Measurements from ENCODE around the gene GRIP2. TPM values are rescaled to one million over a fixed set of nuclear protein-coding genes. Genes with fewer than 3 reads are reported as not detected.

GRIP2 gene
- total RNA-seq, 1 donor = 1.4 TPM

GRCh38 chr3:14505803-14506500, 34.2 kb downstream of the GRIP2 start:
- TF ChIP-seq CTCF (IDR thresholded peaks at IDR 0.05; ENCODE audit: extremely low read depth, low read depth, low read length) = no peak
- H3K4me3 ChIP-seq (ENCODE audit: insufficient read depth, low read length) = no peak overlapping the region
- H3K27me3 ChIP-seq (ENCODE audit: insufficient read depth, low read length) = no peaks in the 10 kb centered on the region
- no peak overlapping the region for H3K4me2 ChIP-seq (ENCODE audit: insufficient read depth, low read length)
- H3K27ac ChIP-seq (ENCODE audit: low read depth, low read length) = no peak overlapping the region
- H4K20me1 ChIP-seq (ENCODE audit: insufficient read depth, low read length) = no peaks in the 10 kb centered on the region
- H3K9me3 ChIP-seq (ENCODE audit: low read depth, low read length) = no peaks in the 10 kb centered on the region
- no peaks in the 10 kb centered on the region for H3K79me2 ChIP-seq (ENCODE audit: insufficient read depth, low read length)
- H2AFZ ChIP-seq (ENCODE audit: low read length) = no peak overlapping the region
- H3K4me1 ChIP-seq (ENCODE audit: insufficient read depth, low read length) = no peaks in the 10 kb centered on the region
- DNase-seq (ENCODE audit: insufficient read length, low spot score, missing footprints) = peak; percentile 55
- H3K36me3 ChIP-seq (ENCODE audit: insufficient read depth, low read length) = no peaks in the 10 kb centered on the region

GRCh38 chr3:14505001-14505802, 34.9 kb downstream of the GRIP2 start:
- no peak overlapping the region for H3K4me2 ChIP-seq (ENCODE audit: insufficient read depth, low read length)
- no peak overlapping the region for H3K4me3 ChIP-seq (ENCODE audit: insufficient read depth, low read length)
- DNase-seq (ENCODE audit: insufficient read length, low spot score, missing footprints) = peak; percentile 84
- H3K9me3 ChIP-seq (ENCODE audit: low read depth, low read length) = no peaks in the 10 kb centered on the region
- H3K27ac ChIP-seq (ENCODE audit: low read depth, low read length) = no peak overlapping the region
- TF ChIP-seq CTCF (IDR thresholded peaks at IDR 0.05; ENCODE audit: extremely low read depth, low read depth, low read length) = no peak
- H3K79me2 ChIP-seq (ENCODE audit: insufficient read depth, low read length) = no peaks in the 10 kb centered on the region
- H4K20me1 ChIP-seq (ENCODE audit: insufficient read depth, low read length) = no peaks in the 10 kb centered on the region
- H2AFZ ChIP-seq (ENCODE audit: low read length) = no peak overlapping the region
- no peaks in the 10 kb centered on the region for H3K27me3 ChIP-seq (ENCODE audit: insufficient read depth, low read length)
- H3K4me1 ChIP-seq (ENCODE audit: insufficient read depth, low read length) = no peaks in the 10 kb centered on the region
- H3K36me3 ChIP-seq (ENCODE audit: insufficient read depth, low read length) = no peaks in the 10 kb centered on the region

GRCh38 chr3:14503706-14504065, 36.5 kb downstream of the GRIP2 start:
- H3K4me1 ChIP-seq (ENCODE audit: insufficient read depth, low read length) = no peaks in the 10 kb centered on the region
- no peaks in the 10 kb centered on the region for H3K79me2 ChIP-seq (ENCODE audit: insufficient read depth, low read length)
- H3K4me3 ChIP-seq (ENCODE audit: insufficient read depth, low read length) = no peak overlapping the region
- no peak for DNase-seq (ENCODE audit: insufficient read length, low spot score, missing footprints)
- no peak overlapping the region for H3K27ac ChIP-seq (ENCODE audit: low read depth, low read length)
- H3K36me3 ChIP-seq (ENCODE audit: insufficient read depth, low read length) = no peaks in the 10 kb centered on the region
- no peaks in the 10 kb centered on the region for H3K9me3 ChIP-seq (ENCODE audit: low read depth, low read length)
- no peak overlapping the region for H2AFZ ChIP-seq (ENCODE audit: low read length)
- H3K27me3 ChIP-seq (ENCODE audit: insufficient read depth, low read length) = no peaks in the 10 kb centered on the region
- TF ChIP-seq CTCF (IDR thresholded peaks at IDR 0.05; ENCODE audit: extremely low read depth, low read depth, low read length) = no peak
- no peak overlapping the region for H3K4me2 ChIP-seq (ENCODE audit: insufficient read depth, low read length)
- H4K20me1 ChIP-seq (ENCODE audit: insufficient read depth, low read length) = no peaks in the 10 kb centered on the region

GRCh38 chr3:14503033-14503705, 37.0 kb downstream of the GRIP2 start:
- no peak overlapping the region for H3K27ac ChIP-seq (ENCODE audit: low read depth, low read length)
- H3K36me3 ChIP-seq (ENCODE audit: insufficient read depth, low read length) = no peaks in the 10 kb centered on the region
- H4K20me1 ChIP-seq (ENCODE audit: insufficient read depth, low read length) = no peaks in the 10 kb centered on the region
- no peak overlapping the region for H3K4me2 ChIP-seq (ENCODE audit: insufficient read depth, low read length)
- H3K27me3 ChIP-seq (ENCODE audit: insufficient read depth, low read length) = no peaks in the 10 kb centered on the region
- DNase-seq (ENCODE audit: insufficient read length, low spot score, missing footprints) = peak; percentile 64
- H3K79me2 ChIP-seq (ENCODE audit: insufficient read depth, low read length) = no peaks in the 10 kb centered on the region
- H3K9me3 ChIP-seq (ENCODE audit: low read depth, low read length) = no peaks in the 10 kb centered on the region
- no peaks in the 10 kb centered on the region for H3K4me1 ChIP-seq (ENCODE audit: insufficient read depth, low read length)
- H2AFZ ChIP-seq (ENCODE audit: low read length) = no peak overlapping the region
- TF ChIP-seq CTCF (IDR thresholded peaks at IDR 0.05; ENCODE audit: extremely low read depth, low read depth, low read length) = no peak
- no peak overlapping the region for H3K4me3 ChIP-seq (ENCODE audit: insufficient read depth, low read length)

Measured in osteoblast (primary cell).